HepG2 (cell line): ENCODE data around the gene NPHP3.

Experiments
- GABPA ChIP-seq, 2 experiments: IDR thresholded peaks; 2 replicates each; pipeline ENCODE4 v1.6.1; 2011 to 2016; ENCODE audit warnings: low read depth in 2 of 2, low read length in 1 of 2, missing biosample characterization in 1 of 2, missing genetic modification characterization in 1 of 2
- KAT7 ChIP-seq: IDR thresholded peaks from 2 replicates; pipeline ENCODE4 v1.6.1; 2018; ENCODE audit warnings: borderline replicate concordance, missing compliant biosample characterization
- NFIC ChIP-seq: IDR thresholded peaks from 2 replicates; pipeline ENCODE4 v1.6.1; 2012; ENCODE audit warnings: mild to moderate bottlenecking, low read length, inconsistent platforms
- PHF8 ChIP-seq: sonication (generic); formaldehyde crosslinking; IDR thresholded peaks from 2 replicates; pipeline ENCODE4 v1.5.0; 2020; ENCODE audit warnings: missing genetic modification reagents
- SYNCRIP ChIP-seq: fragments of 200-400 bp; formaldehyde crosslinking; IDR thresholded peaks from 2 replicates; pipeline ENCODE4 v1.6.1; 2018; ENCODE audit warnings: mild to moderate bottlenecking, low read depth, low read length; ENCODE audit not compliant: insufficient read depth
- ZNF10 ChIP-seq: sonication (generic); formaldehyde crosslinking; IDR thresholded peaks from 2 replicates; pipeline ENCODE4 v1.4.0; 2020; ENCODE audit warnings: mild to moderate bottlenecking, low read depth, missing genetic modification reagents, borderline replicate concordance
- ZZZ3 ChIP-seq: sonication (generic); formaldehyde crosslinking; IDR thresholded peaks from 2 replicates; pipeline ENCODE4 v1.4.0; 2020; ENCODE audit warnings: missing genetic modification reagents, mild to moderate bottlenecking, borderline replicate concordance
- TF ChIP-seq, protein P1 (sequence below): sonication (generic); formaldehyde crosslinking; conservative IDR thresholded peaks from 2 replicates; pipeline ENCODE4 v1.4.0; 2020; ENCODE audit warnings: missing genetic modification reagents

DNA sequence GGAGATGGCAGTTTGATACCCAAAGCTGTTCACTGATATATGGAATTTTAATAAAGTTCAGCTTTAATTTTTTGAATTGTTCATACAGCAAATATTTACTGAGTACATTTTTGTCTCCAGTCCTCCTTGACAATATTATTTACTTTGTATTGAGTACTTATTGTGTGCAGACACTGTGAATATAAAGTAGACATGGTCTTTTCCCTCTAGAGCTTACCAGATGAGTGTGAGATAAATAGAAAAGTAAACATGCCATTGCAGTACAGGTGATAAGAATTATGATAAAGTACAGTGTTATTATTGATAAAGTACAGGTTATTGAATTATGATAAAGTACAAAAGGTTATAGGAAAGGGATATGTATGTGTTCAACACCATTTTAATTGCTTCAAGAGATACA is 60.0 kb downstream of the NPHP3 start:
- TF ChIP-seq PHF8 (CRISPR knock-in tag) = no peak
- TF ChIP-seq ZZZ3 (CRISPR knock-in tag) = no peak
- no peak for TF ChIP-seq ZNF10
- no peak for TF ChIP-seq NFIC
- TF ChIP-seq KAT7 (CRISPR knock-in tag) = no peak
- TF ChIP-seq GABPA (IDR thresholded peaks at IDR 0.05; ENCODE audit: low read depth, low read length) = no peak
- no peak for TF ChIP-seq GABPA (CRISPR knock-in tag; IDR thresholded peaks at IDR 0.05; ENCODE audit: low read depth)
- TF ChIP-seq, protein P1, sequence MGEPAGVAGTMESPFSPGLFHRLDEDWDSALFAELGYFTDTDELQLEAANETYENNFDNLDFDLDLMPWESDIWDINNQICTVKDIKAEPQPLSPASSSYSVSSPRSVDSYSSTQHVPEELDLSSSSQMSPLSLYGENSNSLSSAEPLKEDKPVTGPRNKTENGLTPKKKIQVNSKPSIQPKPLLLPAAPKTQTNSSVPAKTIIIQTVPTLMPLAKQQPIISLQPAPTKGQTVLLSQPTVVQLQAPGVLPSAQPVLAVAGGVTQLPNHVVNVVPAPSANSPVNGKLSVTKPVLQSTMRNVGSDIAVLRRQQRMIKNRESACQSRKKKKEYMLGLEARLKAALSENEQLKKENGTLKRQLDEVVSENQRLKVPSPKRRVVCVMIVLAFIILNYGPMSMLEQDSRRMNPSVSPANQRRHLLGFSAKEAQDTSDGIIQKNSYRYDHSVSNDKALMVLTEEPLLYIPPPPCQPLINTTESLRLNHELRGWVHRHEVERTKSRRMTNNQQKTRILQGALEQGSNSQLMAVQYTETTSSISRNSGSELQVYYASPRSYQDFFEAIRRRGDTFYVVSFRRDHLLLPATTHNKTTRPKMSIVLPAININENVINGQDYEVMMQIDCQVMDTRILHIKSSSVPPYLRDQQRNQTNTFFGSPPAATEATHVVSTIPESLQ (CRISPR knock-in tag) = no peak
- TF ChIP-seq SYNCRIP = no peak
